Kidney glomerular epithelial cell (primary cell): ENCODE results near the gene FOXK2.
"Not testable (repeated sequence)": the region's sequence is repeated elsewhere in the genome, so short reads cannot be mapped to it uniquely, and the experiment has no call there.

Experiments
- DNase-seq: peaks from one replicate; lab custom pipeline; 2025; lab: John Stamatoyannopoulos, UW

The FOXK2 gene

DNA sequence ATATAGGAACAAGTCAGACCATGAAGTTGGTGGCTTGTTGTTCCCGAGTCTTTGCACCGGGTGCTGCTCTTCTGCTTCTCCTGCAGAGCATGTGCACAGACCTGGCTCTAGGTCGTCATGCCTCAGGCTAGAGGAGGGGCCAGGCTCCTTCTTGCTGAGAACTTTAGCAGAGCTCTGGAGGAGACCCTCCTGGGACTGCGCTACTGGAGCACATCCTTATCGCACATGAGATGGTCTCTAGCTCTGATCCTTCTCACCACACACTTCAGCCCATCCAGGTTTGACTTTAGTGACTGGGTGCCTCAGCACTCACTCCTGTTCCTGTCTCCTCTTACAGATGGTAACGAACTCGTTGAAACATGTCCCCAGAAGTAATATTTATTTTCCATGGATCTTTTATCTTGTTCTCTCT lies 14.9 kb downstream of the FOXK2 start:
- no peak for DNase-seq

DNA sequence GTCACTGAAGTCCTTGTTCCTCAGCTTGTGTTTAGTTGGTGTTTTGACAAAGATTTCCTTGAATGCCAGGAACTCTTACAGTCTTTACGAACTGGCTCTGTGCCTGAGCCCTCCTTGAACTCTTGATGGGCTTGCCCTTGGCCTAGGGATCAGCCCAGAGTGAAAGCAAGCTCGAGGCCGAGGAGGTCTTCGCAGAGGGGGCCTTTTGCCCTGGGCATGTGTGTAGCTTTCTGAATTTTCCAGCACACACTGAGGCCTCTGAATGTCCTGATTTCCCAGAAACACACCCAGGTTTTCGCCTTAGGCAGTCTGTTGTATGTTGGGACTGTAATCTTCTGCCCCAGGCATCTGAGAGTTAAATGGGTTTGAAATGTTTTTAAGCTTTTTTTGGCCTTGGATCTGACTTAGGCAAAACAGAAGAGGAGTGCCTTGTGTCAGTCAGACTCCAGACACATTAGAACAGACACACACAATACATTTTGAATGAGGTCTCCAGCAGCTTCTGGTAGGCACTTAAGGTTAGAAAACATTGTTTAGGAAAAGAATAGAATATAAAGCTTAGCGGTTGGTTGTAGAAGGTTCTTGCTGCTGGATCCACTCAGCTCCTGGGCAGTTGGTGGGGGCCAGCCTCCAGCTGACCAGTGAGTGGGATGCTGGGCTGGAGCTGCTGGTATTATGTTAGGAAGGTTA lies 17.1 kb downstream of the FOXK2 start:
- no peak for DNase-seq

DNA sequence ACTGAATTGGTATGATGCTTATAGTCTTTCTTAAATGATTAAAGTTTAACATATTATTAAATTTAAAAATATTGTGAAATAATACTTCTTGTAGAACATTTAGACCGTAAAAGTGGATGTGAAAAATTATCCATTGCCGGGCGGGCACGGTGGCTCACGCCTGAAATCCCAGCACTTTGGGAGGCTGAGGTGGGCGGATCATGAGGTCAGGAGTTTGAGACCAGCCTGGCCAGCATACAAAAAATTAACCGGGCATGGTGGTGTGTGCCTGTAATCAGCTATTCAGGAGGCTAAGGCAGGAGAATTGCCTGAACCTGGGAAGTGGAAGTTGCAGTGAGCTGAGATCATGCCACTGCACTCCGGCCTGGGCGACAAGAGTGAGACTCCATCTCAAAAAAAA lies 17.7 kb downstream of the FOXK2 start:
- DNase-seq, result not testable (repeated sequence)

DNA sequence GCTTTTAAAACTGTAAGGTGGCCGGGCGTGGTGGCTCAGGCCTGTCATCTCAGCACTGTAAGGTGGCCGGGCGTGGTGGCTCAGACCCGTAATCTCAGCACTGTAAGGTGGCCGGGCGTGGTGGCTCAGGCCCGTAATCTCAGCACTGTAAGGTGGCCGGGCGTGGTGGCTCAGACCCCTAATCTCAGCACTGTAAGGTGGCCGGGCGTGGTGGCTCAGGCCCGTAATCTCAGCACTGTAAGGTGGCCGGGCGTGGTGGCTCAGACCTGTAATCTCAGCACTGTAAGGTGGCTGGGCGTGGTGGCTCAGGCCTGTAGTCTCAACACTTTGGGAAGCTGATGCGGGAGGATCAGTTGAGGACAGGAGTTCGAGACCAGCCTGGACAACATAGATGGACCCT lies 19.5 kb downstream of the FOXK2 start:
- DNase-seq, result not testable (repeated sequence)

DNA sequence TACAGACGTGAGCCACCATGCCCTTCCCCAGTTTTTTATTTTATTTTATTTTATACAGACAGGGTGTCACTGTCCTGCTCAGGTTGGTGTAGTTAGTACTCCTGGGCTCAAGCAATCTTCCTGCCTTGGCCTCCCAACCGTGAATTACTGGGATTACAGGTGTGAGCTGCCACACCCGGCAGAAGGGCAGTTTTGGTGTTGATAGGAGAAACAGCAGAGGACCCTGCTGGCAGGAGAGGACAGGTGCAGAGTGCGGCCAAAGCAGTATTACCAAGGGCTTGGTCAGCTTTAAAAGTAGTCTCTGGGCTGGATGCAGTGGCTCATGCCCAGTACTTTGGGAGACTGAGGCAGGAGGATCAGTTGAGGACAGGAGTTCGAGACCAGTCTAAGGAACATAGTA lies 22.9 kb downstream of the FOXK2 start:
- no peak for DNase-seq

DNA sequence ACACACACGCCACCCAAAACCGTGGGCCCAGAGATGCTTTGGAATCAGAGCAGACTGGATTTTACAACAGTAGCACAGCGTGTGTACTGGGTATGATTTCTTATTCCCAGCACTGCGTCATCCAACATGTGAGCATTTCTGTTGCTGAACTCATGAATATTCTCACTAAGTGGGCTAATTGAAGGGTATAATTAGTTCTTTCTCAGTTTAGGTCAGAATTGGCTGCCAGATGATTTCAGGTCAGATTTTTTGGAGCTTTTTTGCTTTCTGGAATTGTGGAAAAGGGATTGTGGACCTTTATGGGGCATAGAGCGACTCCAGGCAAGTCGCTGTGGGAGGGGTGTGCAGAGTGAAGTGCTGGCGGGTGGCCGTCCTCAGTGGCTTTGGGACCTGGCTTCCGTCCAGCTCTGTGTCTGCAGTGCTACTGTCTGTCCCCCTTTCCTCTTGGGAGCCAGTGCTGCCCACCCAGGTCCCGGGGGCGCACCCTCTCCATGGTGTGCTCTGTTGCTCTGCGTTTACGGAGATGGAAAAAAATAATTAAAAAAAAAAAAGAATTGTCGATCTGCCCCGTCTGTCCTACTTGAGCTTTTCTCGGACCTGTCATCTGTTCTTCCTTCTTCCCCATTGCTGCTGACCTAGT lies 25.0 kb downstream of the FOXK2 start:
- no peak for DNase-seq

DNA sequence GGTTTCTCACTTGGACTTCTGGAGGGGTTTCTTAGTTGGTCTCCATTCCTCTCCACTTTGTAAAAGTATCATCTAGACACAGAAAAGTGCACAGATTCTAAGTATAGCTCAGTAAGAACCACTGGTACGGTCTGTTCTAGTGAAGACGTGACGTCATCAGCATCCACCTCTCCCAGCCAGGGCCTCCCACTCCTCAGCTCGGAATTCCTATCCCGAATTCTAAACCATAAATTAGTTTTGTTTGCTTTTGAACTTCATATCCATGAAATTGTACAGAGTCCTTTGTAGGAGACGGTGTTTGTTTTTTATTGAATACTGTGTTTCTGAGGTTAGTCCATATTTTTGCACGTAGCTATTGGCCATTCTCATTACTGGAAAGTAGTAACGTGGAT lies 25.5 kb downstream of the FOXK2 start:
- DNase-seq, result no peak

DNA sequence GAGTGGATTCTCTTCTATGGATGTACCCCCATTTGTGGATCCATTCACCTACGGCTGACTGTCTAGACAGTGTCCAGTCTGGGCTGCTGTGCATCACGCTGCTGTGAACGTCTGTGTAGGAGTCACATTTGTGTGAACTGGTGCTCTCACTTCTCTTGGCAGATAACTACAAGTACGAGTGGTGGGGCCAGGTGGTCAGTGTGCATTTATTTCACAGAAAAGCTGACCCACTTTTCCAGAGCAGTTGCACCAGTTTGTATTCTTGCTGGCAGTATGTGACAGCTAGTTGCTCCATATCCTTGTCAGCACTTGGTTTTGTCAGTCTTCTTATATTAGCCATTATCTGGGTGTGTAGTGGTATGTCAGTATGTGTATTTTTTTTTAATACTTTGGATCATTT lies 28.4 kb downstream of the FOXK2 start:
- DNase-seq, result no peak

DNA sequence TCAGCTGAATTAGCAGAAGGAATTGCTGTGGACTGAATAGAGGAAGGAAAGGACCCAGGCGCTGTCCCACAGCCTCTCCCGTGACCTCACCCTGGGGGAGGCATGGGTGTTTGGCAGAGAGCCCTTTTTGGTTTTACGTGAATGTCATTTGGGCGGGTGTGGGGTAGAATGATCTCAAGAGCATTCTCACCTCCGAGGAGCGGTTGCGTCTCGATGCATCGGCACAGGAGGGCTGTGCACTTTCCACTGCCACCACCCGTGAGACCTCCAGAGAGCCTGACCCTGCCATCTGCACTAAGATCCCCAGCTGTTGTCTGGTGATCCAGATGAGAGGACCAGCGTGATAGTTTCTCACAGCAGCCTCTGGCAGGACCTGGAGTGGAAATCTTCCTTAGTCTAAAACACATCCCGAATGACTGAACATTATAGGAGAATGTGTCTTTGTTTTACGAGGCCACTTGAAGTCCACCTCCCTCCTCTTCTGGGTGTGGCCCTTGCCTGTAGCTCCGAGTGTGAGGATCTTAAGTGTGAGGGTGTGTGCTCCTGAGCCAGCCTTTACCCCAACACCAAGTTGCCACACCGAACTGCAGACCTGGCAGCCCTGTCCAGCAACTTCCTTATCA lies 29.3 kb downstream of the FOXK2 start:
- DNase-seq, result peak; percentile 20

DNA sequence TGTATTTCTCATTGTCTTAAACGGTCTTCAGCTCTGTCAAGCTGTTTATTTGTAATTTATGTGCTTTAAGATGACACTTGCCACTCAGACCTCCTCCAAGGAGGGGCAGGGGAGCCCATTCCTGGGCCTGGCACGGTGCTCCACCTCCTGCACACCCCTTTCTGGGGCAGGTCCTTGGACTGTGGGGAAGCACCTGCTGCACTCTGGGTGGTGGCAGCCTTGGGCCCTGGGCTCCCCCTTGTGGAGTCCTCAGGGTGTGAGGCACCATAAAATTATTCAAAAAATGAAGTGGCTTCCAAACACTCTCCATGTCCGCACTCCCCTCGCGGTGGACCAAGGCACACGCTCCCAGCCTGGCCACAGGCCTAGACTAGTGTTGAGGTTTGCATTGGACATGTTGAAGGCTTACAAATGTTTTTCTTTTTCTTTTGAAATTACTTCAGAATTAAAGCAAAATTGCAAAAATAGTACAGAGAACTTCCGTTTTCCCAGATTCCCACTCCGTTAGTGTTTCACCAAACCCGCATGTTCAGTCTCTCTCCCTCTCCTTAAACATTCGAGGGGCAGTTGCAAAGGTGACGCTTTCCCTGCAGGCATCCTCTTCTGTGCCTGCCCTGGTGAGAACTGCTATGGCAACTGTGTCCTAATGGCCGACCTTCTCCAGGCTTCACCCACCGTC lies 32.4 kb downstream of the FOXK2 start:
- DNase-seq, result peak; percentile 53

DNA sequence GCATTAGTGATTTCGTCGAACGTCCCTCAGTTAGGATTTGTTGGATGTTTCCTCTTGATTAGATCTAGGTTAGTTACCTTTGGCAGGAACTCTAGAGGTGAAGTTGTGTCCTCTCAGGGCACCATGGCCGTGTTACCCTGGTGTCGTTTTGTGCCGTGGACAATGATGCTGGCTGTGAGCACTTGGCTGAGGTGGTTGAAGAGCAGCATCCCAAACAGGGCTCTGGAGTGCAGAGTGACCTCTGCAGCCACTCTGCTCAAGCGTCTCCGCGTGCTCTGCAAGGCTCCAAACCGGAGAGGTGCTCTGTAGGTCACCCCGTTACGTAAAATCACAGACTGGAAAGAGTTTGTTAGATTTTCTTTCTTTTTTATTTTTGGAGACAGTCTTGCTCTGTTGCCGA lies 33.0 kb downstream of the FOXK2 start:
- DNase-seq, result no peak

DNA sequence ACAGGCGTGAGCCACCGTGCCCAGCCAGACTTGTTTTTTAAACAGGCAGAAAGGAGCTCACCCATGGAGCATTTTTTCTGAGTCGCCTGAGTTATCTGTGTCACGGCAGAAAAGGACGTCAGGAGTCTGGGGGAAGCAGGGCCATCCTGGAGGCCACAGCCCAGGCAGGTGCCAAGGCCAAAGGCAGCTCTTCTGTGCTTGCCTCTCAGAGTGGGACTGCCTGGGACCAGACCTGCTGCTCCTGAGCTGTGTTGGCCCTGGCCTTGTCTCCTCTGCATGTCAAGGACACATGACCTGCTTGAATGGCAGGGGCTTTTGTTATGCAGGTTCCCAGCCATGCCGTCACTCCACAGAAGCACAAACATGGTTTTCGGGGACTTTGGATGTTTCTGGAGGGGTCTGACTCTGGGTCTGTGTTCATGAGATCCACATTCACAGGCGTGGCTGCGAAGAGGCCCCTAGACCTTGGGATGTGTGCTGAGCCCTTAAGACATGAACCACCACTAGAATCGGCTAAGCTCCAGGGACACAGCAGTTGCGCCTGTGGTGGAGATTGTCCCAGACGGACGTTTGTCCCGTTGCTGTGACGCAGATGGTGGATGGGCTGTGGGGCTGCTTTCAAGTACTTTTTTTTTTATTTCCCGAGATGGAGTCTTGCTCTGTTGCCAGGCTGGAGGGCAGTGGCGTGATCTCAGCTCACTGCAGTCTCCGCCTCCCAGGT lies 33.8 kb downstream of the FOXK2 start:
- no peak for DNase-seq

DNA sequence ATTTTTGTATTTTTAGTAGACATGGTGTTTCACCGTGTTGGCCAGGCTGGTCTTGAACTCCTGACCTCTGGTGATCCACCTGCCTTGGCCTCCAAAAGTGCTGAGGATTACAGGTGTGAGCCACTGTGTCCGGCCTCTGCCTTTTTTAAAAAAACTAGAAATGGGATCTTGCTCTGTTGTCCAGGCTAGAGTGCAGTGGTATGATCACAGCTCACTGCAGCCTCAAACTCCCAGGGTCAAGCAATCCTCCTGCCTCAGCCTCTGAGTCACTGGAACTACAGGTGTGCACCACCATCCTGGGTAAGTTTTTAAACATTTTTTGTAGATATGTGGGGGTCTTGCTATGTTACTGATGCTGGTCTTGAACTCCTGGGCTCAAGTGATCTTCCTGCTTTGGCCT lies 38.0 kb downstream of the FOXK2 start:
- not testable (repeated sequence) for DNase-seq

DNA sequence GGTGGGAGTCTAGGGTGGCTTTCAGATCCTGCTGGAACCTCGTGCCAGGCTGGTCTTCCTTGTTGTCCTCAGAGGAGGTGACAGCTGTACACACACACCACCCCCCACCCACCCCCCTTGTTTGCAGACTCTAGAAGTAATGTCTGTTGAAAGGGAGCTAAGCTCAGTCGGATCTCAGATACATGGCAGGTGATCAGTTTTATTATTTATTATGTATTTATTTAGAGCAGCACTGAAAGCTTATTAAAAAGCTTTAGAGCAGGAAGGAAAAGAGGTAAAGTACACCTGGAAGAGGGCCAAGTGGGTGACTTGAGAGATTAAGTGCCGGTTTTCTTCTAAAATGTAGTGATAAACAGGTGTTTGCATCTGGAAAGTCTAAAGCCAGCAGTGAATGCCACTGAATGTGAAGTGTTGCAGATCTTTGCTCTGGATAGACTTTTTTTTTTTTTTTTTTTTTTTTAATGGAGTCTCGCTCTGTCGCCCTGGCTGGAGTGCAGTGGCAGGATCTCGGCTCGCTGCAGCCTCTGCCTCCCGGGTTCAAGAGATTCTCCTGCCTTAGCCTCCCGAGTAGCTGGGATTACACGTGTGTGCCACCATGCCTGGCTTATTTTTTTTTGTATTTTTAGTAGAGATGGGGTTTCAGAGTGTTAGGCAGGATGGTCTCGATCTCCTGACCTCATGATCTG lies 40.2 kb downstream of the FOXK2 start:
- no peak for DNase-seq

DNA sequence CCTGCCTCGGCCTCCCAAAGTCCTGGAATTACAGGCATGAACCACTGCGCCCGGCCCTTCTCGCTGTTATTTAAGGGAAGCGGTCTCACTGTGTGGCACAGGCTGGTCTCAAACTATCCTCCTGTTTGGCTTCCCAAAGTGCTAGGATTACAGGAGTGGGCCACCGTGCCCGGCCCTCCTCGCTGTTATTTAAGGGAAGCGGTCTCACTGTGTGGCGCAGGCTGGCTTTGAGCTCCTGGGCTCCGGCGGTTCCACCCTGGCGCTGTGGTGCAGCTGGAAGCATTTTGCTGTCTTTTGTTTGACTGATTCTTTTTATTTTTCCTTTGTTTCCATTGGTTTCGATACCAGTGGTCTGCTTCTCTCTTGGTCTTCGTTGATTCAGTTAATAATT lies 40.7 kb downstream of the FOXK2 start:
- no peak for DNase-seq

DNA sequence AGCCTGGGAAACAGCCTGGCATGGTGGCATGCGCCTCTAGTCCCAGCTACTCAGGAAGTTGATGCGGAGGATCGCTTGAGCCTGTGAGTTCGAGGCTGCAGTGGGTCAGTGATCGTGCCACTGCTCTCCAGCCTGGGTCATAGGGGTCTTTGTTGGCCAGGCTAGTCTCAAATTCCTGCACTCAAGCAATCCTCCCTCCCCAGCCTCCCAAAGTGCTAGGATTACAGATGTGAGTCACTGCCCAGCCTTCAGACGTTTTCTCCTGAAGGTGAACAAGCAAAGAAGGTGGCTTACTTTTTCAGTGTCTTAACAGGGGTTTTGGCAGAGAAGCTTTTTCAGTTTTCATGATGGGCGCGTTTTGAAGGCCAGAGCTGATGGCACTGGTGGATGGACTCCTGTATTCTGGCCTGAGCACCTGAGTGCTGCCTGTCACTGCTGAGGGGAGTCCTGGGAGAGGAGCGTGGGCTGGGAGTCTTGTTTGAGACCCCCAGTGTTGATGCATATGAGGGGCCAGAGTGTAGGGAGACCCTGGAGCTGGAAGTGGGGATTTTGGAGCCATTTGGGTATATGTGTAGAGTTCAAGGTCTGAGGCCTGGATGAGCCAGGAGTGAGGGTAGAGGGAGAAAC lies 41.4 kb downstream of the FOXK2 start:
- no peak for DNase-seq

DNA sequence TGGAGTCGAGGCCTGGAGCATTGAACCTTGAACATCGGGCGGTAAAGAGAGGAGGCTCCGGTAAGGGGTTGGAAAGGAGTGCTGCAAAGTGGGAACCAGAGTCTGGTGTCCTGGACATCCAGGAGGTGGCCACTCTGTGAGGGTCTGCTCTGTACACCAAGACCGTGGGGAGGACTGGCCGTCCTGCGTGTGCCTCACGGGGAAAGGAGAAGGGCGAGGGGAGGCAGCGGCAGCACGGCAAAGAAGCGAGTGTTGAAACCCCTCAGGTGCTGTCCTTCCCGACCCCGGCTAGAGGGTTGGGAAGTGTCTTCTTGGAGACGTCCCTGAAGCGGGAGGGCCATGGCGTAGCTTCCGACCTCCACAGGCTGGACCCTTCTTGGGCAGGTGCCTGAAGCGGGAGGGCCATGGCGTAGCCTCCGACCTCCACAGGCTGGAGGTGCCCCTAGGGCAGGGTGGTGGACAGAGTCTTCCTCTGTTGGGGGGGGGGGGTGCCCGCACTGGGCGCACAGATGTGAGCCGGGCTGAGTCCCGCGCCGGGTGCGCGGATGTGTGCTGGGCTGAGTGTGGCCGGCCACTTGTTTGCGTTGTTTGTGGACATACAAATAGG lies 42.0 kb downstream of the FOXK2 start:
- DNase-seq, result no peak

DNA sequence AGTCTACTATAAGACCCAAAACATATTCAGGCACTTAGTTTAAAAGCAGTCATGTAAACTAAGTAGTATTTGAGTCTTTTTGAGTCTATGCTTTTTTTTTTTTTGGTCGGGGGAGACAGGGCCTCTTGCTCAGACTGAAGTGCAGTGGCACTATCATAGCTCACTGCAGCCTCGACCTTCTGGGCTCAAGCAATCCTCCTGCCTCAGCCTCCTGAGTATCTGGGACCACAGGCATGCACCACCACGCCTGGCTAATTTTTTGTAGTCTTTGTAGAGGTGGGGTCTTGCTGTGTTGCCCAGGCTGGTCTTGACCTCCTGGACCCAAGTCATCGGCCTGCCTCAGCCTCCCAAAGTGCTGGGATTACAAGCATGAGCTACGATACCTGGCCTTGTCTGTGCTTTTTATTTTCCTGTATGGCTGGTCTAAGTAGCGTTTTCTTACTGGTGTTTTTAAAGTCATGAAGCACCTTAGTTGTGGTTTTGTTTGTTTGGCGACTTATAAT lies 43.2 kb downstream of the FOXK2 start:
- DNase-seq, result not testable (repeated sequence)

DNA sequence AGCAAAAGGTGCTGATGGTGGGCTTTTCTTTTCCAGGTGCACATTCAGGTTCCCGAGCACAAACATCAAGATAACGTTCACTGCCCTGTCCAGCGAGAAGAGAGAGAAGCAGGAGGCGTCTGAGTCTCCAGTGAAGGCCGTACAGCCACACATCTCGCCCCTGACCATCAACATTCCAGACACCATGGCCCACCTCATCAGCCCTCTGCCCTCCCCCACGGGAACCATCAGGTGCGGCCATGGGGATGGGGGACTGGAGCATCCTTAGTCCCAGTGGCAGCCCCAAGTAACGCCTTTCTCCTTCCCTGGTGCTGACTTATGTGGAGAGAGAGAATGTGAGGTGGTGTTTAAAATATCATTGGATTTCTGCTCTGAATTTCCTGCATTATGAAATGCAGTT lies 43.8 kb downstream of the FOXK2 start:
- no peak for DNase-seq

DNA sequence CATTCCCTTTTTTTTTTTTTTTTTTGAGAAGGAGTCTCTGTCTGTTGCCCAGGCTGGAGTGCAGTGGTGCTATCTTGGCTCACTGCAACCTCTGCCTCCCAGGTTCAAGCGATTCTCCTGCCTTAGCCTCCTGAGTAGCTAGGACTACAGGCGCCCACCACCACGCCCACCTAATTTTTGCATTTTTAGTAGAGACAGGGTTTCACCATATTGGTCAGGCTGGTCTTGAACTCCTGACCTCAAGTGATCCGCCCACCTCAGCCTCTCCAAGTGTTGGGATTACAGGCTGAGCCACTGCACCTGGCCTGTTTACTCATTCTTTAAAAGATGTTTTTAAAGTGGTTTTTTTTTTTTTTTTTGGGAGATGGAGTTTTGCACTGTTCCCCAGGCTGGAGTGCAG lies 44.2 kb downstream of the FOXK2 start:
- DNase-seq, result not testable (repeated sequence)

DNA sequence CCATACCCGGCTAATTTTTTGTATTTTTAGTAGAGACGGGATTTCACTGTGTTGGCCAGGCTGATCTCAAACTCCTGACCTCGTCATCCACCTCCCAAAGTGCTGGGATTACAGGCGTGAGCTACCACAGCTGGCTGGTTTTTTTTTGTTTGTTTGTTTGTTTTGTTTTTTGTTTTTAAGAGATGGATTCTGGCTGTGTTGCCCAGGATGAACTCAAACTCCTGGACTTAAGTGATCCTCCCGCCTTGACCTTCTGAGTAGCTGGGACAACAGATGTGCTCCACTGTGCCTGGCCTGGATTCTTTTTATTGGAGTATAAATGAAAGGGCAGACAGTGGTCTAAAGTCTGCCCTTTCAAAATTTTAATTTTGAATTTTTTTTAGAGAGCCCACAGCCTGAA lies 44.7 kb downstream of the FOXK2 start:
- DNase-seq, result no peak
